ENCODE results near the gene PRDM11. TPM values are rescaled to one million over a fixed set of nuclear protein-coding genes. Genes with fewer than 3 reads are reported as not detected.

The PRDM11 gene
- total RNA-seq, 1 donor from 2014 or later, result 4.6 TPM

GRCh38 chr11:45180848-45181192 lies 34.4 kb downstream of the PRDM11 start:
- DNase-seq (ENCODE audit: low read depth), result no peak
- peak overlapping the region; percentile 62 for H3K4me3 ChIP-seq (ENCODE audit: low read depth, low read length)
- no peak for TF ChIP-seq CTCF (conservative IDR thresholded peaks at IDR 0.05; ENCODE audit: low read depth, low read length)

GRCh38 chr11:45181193-45181888 lies 34.9 kb downstream of the PRDM11 start:
- peak overlapping the region; percentile 62 for H3K4me3 ChIP-seq (ENCODE audit: low read depth, low read length)
- no peak for DNase-seq (ENCODE audit: low read depth)
- TF ChIP-seq CTCF (conservative IDR thresholded peaks at IDR 0.05; ENCODE audit: low read depth, low read length), result no peak

GRCh38 chr11:45181889-45182550 lies 35.6 kb downstream of the PRDM11 start:
- no peak overlapping the region for H3K4me3 ChIP-seq (ENCODE audit: low read depth, low read length)
- TF ChIP-seq CTCF (conservative IDR thresholded peaks at IDR 0.05; ENCODE audit: low read depth, low read length), result no peak
- no peak for DNase-seq (ENCODE audit: low read depth)

- no peak overlapping the region for H3K4me3 ChIP-seq (ENCODE audit: low read depth, low read length)
- no peak for DNase-seq (ENCODE audit: low read depth)
- TF ChIP-seq CTCF (conservative IDR thresholded peaks at IDR 0.05; ENCODE audit: low read depth, low read length), result peak; percentile 80
Observed at GRCh38 chr11:45182902-45183301, 36.5 kb downstream of the PRDM11 start.

- DNase-seq (ENCODE audit: low read depth), result no peak
- no peak for TF ChIP-seq CTCF (conservative IDR thresholded peaks at IDR 0.05; ENCODE audit: low read depth, low read length)
- H3K4me3 ChIP-seq (ENCODE audit: low read depth, low read length), result no peak overlapping the region
Observed at GRCh38 chr11:45184640-45185039, 38.2 kb downstream of the PRDM11 start.

- DNase-seq (ENCODE audit: low read depth), result no peak
- no peak overlapping the region for H3K4me3 ChIP-seq (ENCODE audit: low read depth, low read length)
- TF ChIP-seq CTCF (conservative IDR thresholded peaks at IDR 0.05; ENCODE audit: low read depth, low read length), result no peak
Observed at GRCh38 chr11:45185228-45185729, 38.8 kb downstream of the PRDM11 start.
